MCF 10A (cell line): ENCODE results near the gene AIRE. TPM values are rescaled to one million over a fixed set of nuclear protein-coding genes. Genes with fewer than 3 reads are reported as not detected.

Experiments used
- BruUV-seq: library from RNA; stranded (reverse); fragments of 400-500 nt; replicated peaks from 2 replicates; lab custom pipeline; 2021; lab: Mats Ljungman, UMichigan
- CTCF ChIA-PET: fragments of 300-600 bp; sonication (Branson Sonifier 250); formaldehyde crosslinking; extraction: SDS; loops from one replicate; lab custom pipeline; 2021; ENCODE audit warnings: antibody characterized with exemption, inconsistent platforms; lab: Yijun Ruan, JAX
- POLR2A ChIA-PET: fragments of 300-600, 350-650 bp; sonication (Branson Sonifier 250); formaldehyde crosslinking; extraction: SDS; loops from one replicate; lab custom pipeline; 2020; ENCODE audit warnings: antibody characterized with exemption, inconsistent platforms; lab: Yijun Ruan, JAX
- DNase-seq: peaks from one replicate; pipeline ENCODE4 v3.0.0-alpha.2; 2018; ENCODE audit not compliant: unreplicated experiment
- H3K27ac Mint-ChIP-seq: one replicate; pipeline ENCODE4 v1.8.0; 2022; ENCODE audit warnings: mild to moderate bottlenecking, low read depth, mixed read lengths; ENCODE audit not compliant: unreplicated experiment
- H3K27me3 Mint-ChIP-seq: one replicate; pipeline ENCODE4 v1.8.0; 2022; ENCODE audit warnings: mixed read lengths; ENCODE audit not compliant: insufficient read depth, unreplicated experiment
- H3K36me3 Mint-ChIP-seq: one replicate; pipeline ENCODE4 v1.8.0; 2022; ENCODE audit warnings: mild to moderate bottlenecking, moderate library complexity, mixed read lengths; ENCODE audit not compliant: insufficient read depth, unreplicated experiment
- H3K4me1 Mint-ChIP-seq: one replicate; pipeline ENCODE4 v1.8.0; 2022; ENCODE audit warnings: mixed read lengths; ENCODE audit not compliant: insufficient read depth, unreplicated experiment
- H3K4me3 Mint-ChIP-seq: one replicate; pipeline ENCODE4 v1.8.0; 2022; ENCODE audit warnings: mild to moderate bottlenecking, moderate library complexity, mixed read lengths; ENCODE audit not compliant: unreplicated experiment
- H3K9me3 Mint-ChIP-seq: one replicate; pipeline ENCODE4 v1.8.0; 2022; ENCODE audit warnings: mixed read lengths; ENCODE audit not compliant: unreplicated experiment
- CTCF ChIP-seq: fragments of 200-600 bp; IDR thresholded peaks from one replicate; pipeline ENCODE4 v1.8.0; 2022; ENCODE audit warnings: antibody characterized with exemption, mild to moderate bottlenecking; ENCODE audit not compliant: unreplicated experiment
- intact Hi-C: fragments of 100-400 bp; cut with micrococcal nuclease; formaldehyde crosslinking; loops from 2 replicates; pipeline ENCODE4 v1.14.1; 2022
- total RNA-seq: library from RNA; stranded (reverse); gene quantifications from 2 replicates; pipeline ENCODE4 v1.2.3, GENCODE V29; 2022

The AIRE gene
- total RNA-seq, 1 experiment from 2014 or later, result not detected

- DNase-seq, result no peak
- no peak overlapping the region for H3K27ac Mint-ChIP-seq
- H3K36me3 Mint-ChIP-seq, result no peaks in the 10 kb centered on the region
- TF ChIP-seq CTCF, result no peak
- no peaks in the 10 kb centered on the region for H3K27me3 Mint-ChIP-seq
- H3K4me1 Mint-ChIP-seq, result no peaks in the 10 kb centered on the region
- POLR2A ChIA-PET, result no interaction called here
- no TSS peak for BruUV-seq
- CTCF ChIA-PET, result no interaction called here
- H3K4me3 Mint-ChIP-seq, result no peak overlapping the region
- intact Hi-C loops, result no loop called here
- H3K9me3 Mint-ChIP-seq, result no peaks in the 10 kb centered on the region
Measured at GRCh38 chr21:44291936-44292811, 6.5 kb downstream of the AIRE start.

GRCh38 chr21:44292812-44293195, 7.1 kb downstream of the AIRE start:
- intact Hi-C loops, result no loop called here
- no peaks in the 10 kb centered on the region for H3K27me3 Mint-ChIP-seq
- POLR2A ChIA-PET, result no interaction called here

GRCh38 chr21:44293551-44294231, 8.0 kb downstream of the AIRE start:
- H3K27me3 Mint-ChIP-seq, result no peaks in the 10 kb centered on the region
- intact Hi-C loops, result no loop called here

More at GRCh38 chr21:44292812-44293195, 7.1 kb downstream of the AIRE start:
- no TSS peak for BruUV-seq
- TF ChIP-seq CTCF, result no peak
- no peaks in the 10 kb centered on the region for H3K36me3 Mint-ChIP-seq
- DNase-seq, result no peak
- no peaks in the 10 kb centered on the region for H3K4me1 Mint-ChIP-seq
- H3K9me3 Mint-ChIP-seq, result no peaks in the 10 kb centered on the region
- CTCF ChIA-PET, result interaction anchor here (0.6 kb wide), 1 partner anchor 16 kb away, joined by 3 read pairs; no protein-coding TSS in a partner anchor
- no peak overlapping the region for H3K4me3 Mint-ChIP-seq
- H3K27ac Mint-ChIP-seq, result no peak overlapping the region

More at GRCh38 chr21:44293551-44294231, 8.0 kb downstream of the AIRE start:
- BruUV-seq, result no TSS peak
- ChIA-PET POLR2A (no interaction called here), CTCF (interaction anchor here (0.7 kb wide), 1 partner anchor 1980 kb away, joined by 4 read pairs; no protein-coding TSS in a partner anchor)
- Mint-ChIP-seq H3K9me3 (no peaks in the 10 kb centered on the region), H3K27ac (no peak overlapping the region), H3K4me3 (no peak overlapping the region), H3K4me1 (no peaks in the 10 kb centered on the region), H3K36me3 (no peaks in the 10 kb centered on the region)
- no peak for TF ChIP-seq CTCF
- DNase-seq, result no peak
